ENCODE measurements around the gene BIK.
"Not testable (repeated sequence)": the region's sequence is repeated elsewhere in the genome, so short reads cannot be mapped to it uniquely, and the experiment has no call there.

Gene BIK, protein sequence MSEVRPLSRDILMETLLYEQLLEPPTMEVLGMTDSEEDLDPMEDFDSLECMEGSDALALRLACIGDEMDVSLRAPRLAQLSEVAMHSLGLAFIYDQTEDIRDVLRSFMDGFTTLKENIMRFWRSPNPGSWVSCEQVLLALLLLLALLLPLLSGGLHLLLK

DNA sequence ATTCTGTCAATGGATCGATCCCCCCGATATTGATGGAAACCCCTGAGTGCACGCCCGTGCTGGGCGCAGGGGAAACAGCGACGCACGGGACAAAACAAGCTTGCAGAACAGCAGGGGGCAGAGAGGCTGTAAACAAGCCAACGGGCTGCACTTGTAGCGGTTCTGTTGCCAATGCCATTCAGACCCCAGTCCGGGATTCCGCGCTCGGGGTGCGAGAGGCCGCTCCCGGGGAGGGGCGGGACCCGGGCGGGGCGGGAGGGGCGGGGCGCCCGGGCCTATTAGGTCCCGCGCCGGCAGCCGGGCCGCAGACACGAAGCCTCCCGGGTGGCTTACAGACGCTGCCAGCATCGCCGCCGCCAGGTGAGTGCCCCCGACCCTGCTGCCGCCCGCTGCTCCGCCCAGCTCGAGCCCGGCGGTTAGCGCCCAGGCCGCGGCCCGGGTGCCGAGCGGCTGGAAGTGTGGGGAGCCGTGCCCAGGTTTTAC is at the start of gene BIK:
Gene BIK (plus strand): TSS at position 307 of the 483 bp plus-strand sequence. CDS start 13,273 bp downstream, outside the sequence.
- peak; percentile 29 for DNase-seq

DNA sequence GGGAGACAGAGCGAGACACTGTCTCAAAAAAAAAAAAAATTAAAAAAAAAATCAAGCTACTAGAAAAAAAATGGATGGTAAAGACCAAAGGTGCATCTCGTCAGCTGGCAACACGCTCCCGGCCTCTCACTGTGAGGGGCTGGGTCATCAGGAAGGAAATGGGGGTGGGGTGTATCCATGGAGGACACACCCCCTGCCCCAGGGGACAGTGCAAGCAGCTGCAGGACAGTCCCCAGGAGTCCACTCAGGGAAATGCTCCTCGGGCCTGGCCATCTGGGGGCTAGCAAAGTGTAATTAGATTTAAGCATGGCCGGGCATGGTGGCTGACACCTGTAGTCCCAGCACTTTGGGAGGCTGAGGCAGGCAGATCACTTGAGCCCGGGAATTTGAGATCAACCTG is 44.4 kb upstream of the BIK start:
- DNase-seq: no peak

DNA sequence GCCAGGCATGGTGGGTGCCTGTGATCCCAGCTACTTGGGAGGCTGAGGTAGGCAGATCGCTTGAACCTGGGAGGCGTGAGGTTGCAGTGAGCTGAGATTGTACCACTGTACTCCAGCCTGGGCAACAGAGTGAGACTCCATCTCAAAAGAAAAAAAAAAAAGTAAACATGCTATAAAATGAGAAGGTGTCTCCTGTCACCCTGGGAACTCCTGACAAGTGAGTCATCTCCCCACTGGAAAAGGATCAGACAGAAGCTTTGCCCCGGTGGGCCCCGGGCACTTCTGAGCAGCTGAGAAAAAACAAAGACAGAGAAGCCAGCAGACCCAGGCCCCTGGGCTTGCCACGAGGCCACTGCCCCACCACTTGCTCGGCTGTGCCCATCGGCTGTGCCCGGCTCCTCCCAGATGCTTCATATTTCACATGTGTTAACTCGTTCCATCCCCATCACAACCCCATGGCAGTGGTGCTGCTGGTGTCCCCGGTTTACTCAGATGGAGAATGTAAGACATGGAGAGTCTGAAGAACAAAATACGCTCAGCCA is 43.6 kb upstream of the BIK start:
- DNase-seq: no peak

DNA sequence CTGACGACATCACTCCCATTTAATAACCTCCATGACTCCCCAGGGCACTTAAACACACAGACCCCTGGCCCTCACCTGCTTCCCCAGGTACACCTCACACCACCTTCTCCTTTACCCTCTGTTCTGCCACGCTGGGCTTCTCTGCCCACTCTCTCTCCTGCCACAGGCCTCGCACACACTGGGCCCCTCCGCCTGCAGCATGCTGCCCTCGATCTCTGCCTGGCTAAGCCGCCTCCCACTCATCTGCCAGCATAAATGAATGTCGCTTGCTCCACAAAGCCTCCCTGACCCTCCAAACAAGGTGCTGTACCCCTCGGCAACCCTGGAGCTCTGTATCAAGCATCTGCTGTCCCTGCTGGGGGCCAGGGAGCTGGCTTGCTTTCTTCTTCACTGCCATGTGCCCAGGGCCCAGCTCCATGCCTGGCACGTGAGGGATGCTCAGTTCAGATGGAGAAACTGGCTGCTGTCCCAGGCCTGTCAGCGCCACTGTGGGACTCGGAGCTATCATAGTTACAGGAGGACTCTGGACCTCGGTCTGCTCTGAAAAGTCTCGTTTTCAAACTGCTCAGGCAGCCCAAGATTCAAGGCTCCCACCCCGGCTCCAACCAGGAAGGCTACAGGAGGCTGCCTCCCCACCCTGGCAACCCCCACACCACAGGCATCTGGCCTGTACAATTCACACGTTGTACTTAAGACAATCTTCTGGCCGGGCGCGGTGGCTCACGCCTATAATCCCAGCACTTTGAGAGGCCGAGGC is 33.3 kb upstream of the BIK start:
- DNase-seq: no peak

DNA sequence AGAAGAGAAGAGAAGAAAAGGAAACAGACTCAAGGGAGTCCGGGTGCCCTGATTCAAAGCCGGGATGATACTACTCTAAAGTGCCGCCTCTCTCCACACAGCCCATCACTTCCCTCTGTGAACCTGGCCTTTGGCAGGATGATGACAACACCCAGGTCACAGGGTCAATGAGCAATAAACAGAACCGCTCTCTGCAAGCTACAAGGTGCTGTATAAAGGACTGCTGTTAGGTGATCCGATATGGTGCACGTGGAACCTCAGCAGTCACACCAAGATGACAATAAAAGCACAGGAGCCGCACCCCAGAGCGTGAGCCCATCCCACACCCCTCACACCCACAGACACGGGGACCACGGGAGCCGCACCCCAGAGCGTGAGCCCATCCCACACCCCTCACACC is 32.0 kb upstream of the BIK start:
- no peak for DNase-seq

DNA sequence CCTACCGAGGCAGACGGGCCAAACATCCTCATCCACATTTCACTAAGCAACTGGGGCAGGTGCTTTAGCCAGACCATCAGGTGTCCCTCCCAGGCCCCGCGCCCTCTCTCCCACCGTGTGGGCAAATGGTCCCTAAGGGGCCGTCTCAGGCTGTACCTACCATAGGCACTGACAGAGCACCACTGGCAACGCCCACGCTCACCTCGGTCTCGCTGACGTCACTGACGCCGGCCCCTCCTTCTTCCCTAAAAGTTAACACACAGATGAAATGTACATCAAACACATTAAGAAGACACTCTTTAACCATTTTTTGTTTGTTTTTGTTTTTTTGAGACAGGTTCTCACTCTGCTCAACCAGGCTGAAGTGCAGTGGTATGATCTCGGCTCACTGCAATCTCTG is 30.8 kb upstream of the BIK start:
- DNase-seq: no peak

DNA sequence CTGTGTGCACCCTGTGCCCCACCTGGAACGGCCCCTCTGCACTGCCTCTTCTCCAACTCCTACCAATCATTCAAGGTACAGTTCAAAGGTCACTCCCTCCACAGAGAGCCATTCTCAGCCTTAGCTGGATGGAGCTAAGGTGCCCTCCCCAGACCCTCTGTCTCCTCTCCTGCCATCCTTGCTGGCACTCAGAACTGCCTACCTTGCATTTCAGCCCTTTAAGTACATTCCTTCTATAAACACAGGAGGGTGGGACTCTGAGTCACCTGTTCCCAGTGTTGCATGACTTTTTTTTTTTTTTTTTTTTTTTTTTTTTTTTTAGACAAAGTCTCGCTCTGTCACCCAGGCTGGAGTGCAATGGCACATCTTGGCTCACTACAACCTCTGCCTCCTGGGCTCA is 29.9 kb upstream of the BIK start:
- DNase-seq: no peak

DNA sequence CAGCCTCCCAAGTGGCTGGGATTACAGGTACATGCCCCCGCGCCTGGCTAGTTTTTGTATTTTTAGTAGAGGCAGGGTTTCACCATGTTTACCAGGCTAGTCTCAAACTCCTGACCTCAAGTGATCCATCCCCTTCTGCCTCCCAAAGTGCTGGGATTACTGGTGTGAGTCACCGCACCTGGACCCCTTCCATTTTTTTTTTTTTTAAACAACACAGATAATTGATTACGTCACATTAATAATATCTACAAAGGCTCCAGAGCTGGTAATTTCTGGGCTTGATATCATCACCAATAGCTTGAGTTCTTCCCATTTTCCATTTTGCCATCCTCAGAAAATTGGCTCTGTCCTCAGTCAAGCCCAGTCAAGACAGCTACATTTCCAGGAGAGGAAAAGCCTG is 28.6 kb upstream of the BIK start:
- no peak for DNase-seq

DNA sequence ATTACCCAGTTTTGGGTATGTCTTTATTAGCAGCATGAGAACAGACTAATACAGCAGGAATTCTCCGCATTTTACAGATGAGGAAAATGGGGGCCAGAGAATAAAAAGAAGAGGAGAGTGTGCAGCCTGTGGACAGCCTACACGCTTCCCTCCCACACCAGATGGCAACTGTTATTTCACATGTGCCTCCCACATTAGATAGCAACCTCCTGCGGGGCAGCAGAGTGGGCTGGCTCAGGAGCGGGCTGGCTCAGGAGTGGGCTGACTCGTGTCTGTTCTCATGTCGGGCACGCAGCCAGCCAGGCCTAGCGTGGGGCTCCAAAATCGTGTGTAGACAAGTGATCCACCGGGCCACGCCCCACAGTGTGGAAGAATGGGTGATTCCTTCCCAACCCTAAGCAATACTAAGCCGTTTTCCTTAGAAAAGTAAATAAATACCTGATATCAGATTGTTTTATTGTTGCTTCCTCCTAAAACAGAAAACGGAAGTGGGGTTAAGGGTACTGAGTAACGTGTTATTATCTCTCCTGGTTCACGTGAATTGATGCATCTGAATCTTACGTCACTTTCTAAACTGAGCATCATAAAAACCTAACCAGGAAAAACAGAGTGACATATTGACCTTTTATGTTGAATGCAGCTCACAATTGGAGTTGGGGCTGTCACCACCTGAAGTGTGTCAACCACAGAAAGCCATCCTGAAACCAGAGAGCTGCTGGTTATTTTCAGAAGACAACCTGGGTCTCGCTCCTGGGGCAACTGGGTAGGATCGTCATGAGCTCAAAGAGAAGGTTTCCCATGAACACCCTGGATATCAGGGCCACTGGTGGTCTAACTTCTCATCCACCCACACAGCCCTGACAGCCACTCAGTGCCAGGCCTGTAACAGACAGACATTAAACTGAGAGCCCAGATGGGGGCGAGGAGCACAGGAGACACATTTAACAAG is 24.6 kb upstream of the BIK start:
- no peak for DNase-seq

DNA sequence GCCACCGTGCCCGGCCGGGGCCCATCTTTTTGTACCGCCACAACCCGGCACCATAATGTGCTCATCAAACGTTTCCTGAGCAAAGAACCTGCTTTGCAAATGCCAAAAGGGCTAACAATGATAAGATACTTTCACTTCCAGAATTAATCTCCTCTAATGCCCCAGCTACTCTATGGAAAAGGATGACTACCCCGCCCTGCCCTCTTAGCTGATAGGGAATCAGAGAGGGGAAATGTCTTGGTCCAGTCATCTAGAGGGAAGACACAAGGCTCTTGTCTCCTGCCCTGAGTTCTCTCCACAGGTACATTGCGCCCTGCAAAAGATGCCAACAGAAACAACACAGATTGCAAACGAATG is 21.9 kb upstream of the BIK start:
- DNase-seq: no peak

DNA sequence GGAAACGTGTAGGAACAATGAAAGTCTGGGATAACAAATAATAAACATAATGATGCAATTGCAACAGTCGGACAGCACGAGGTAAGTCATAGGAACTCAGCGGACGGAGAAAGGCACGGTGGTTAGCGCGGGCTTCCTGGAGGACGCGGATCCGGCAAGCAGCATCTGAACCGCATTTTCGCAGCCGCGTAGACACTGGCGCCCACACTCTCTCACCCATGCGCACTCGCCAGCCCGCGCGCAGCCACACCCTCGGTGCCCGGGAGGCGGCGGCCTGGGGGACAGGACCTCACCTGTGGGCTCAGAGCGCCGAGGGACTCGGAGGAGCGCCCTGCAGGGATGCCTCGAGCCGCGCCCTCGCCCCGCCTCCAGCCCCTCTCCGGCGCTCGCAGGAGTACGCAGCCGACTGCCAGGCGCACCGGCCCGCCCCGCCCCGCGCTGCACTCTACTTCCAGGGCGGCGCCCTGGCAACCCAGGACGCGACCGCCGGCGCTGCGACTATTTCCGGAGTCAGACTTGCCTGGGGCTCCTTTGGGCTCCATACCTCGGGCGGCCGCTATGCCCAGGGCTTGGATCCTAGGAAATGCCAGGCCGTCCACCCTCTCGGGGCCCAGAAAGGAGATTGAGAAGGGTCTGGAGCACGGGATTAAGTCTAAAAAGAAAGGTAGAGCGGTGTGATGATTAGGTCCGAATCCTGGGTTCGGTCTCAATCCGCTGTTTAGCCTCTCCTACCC is 21.4 kb upstream of the BIK start, which contains the start of gene TTLL1:
Gene TTLL1 (minus strand): TSS at position 408 of the 734 bp plus-strand sequence. CDS start 13,805 bp downstream, outside the sequence.
- peak; percentile 83 for DNase-seq

DNA sequence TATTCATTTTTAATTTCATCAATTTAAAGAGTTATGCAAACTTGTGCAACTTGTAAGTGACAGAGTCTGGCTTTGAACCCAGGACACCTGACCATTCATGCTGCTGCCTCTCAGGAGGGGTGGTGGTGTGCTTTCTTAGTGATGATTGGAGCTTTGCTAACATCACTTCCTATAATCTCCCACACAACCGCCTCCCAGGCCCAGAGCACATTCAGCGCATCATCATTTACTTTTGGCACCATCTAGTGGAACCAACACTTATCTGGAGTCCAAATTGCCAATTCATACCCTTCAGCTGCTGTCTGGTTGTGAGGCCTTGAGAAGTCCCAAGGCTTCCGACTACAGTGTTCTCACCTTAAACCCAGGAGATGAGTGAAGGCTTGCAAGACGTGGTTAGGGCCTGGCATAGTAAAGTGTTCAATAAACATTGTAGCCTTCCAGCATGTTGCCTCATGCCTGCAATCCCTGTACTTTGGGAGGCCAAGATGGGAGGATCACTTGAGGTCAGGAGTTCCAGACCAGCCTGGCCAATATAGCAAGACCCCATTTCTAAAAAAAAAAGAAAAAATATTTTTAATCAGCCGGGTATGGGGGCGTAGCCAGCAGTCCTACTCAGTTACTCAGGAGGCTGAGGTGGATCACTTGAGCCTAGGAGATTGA is 20.3 kb upstream of the BIK start:
- DNase-seq: peak; percentile 5

DNA sequence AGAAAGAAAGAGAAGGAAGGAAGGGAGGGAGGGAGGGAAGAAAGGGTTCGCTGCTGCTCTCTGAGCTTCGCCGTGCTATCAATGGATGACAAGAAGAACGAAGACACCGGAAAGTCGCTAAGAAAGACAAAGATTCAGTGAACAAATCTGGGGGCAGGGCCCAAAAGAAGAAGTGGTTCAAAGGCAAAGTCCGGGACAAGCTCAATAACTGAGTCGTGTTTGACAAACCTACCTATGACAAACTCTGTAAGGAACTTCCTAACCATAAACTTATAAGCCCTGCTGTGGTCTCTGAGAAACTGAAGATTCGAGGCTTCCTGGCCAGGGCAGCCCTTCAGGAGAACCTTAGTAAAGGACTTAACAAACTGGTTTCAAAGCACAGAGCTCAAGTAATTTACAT is 18.5 kb upstream of the BIK start:
- DNase-seq: no peak

DNA sequence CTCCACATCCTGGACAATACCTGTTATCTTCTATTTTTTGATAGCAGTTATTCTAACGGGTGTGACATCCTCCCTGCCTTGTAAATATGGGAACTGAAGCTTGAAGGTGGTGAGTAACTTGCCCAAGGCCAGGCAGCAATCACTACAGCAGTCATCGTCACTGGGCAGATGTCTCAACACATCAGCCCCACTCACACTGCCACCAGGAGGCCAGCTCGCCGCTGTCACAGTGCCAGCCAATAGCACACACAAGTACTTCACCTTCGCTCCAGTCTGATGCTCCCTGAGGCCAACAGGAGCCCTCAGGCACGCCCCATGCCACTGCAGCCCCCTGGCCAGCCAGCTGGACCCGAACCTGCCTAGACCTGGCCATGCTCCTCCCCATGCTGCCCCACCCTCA is 16.5 kb upstream of the BIK start:
- DNase-seq: no peak

DNA sequence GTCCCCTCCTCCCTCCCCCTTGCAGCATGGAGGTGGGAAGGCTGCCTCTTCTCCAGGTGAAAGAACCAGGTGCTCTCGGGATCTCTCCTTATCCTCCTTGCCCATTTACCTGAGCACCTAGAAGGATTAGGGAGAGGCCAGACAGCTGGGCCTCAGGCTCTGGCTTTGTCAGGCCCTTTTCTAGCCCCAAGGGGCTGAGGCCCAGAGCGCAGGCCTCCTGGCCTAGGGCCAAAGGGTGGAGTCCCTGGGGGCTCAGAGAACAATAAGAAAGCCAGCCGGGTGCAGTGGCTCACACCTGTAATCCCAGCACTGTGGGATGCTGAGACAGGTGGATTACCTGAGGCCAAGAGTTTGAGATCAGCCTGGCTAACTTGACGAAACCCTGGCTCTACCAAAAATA is 16.0 kb upstream of the BIK start:
- DNase-seq: no peak

DNA sequence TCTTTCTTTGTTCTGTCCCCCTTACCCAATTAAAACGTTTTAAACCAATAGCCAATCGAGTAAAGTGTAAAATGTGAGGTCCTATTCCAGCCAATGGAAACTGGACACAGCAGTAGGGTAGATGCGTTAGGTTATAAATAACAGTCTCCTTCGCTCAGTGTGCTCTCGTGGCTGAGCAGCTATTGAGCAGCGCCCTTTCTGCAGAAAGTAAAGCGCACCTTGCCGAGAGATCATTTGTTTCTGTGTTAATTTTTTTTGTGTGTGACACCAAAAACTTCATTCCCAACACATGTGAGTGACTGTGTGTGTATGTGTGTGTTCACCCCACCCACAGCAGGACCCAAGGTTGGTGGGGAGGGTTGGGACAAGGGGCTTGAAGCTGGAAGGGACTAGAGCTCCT is 14.1 kb upstream of the BIK start:
- no peak for DNase-seq

DNA sequence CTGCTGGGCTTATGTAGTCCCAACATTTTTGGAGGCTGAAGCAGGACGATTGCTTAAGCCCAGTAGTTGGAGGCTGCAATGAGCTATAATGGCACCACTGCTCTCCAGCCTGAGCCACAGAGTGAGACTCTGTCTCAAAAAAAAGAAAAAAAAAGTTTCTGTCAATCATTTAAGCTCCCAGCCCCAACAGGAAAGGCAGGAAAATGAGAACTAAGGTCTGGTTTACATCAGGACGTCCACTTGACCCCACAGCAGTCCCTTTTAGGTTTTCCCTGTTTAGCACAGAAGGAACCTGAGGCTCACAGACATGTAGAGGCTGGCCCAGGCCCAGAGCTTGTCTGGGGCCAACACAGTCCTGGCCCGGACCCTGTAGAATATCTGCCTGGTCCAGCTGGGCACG is 12.2 kb upstream of the BIK start:
- DNase-seq: no peak

DNA sequence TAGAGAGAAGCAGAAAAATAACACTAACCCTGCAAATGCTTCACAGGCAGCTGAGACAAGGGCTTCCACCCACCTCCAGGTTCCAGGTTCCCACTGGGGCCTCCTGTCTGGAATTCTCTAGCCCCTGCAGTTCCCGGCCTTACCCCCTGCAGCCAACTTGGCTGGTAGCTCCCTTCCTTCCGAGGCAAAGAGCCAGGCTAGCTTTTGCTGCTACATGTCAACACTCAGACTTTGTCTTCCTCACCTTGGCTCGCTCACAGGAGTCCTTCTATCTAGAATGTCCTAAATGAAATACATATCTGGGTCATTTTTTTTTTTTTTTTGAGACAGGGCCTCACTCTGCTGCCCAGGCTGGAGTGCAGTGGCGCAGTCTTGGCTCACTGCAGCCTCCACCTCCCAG is 11.5 kb upstream of the BIK start:
- no peak for DNase-seq

DNA sequence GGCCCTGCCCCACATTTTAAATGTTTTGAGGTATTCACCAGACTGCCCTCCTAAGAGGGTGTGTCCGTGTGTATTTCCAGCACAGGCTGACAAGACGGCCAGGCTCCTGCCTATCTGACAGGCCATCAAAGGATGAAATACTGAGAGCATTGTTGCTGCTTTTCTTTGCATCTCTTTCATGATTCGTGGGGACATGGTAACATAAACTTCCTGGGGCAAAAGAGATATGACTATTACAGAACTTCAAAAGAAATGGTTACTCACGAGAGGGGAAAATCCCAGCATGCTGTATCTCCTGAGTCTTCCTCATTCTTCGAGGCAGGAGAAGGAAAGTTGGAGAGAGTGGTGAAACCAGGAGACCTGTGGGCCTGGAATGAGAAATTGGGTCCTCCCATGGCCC is 10.3 kb upstream of the BIK start:
- DNase-seq: no peak

DNA sequence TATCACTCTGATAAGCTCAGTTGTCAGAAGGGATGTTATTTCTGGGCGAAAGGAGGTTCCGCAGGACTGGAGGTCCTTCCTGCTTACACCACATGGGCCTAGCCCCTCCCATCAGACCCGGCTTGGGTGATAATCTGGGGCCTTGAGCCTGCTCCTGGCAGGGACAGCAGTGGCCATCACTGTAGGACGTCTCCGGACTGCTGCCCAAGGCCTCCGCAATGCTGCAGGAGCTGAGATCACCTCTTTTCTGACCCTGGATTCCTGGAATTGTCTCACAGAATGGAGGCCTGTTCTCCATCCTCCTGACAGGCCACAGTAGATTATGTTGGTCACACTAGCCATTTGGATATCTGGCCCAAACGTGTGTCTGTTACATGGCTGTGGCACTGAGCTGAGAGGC is 9.2 kb upstream of the BIK start:
- DNase-seq: no peak

DNA sequence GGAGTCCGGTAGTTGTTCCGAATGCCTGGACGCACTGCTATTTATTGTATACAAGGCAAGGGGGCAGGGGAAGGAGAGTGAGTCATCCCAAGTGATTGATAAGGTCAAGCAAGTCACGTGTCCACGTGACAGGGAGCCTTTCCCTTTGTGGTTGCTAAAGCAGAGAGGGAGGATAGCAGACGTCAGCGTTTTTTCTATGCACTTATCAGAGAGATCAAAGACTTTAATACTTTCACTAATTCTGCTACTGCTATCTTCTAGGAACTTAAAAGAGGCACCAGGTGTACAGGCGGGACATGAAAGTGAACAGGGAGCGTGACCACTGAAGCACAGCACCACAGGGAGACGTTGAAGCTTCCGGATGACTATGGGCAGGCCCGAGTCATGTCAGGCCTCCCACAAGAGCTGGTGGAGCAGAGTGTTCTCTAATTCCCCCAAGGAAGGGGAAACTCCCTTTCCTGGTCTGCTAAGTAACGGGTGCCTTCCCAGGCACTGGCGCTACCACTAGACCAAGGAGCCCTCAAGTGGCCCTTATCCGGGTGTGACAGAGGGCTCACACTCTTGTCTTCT is 6.4 kb upstream of the BIK start:
- DNase-seq: peak; percentile 17

DNA sequence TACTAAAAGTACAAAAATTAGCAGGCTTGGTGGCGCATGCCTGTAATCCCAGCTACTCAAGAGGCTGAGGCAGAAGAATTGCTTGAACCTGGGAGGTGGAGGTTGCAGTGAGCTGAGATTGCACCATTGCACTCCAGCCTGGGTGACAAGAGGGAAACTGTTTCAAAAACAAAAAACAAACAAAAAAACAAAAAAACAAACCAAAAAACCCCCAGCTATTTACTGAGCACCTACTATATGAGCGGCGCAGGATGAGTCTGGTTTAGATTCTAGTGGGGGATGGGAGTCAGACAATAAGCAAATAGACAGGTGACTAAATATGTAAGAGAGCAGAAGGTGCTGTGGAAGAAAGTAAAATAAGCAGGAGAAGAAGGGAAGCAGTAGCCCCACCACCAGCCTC is 5.6 kb upstream of the BIK start:
- DNase-seq: not testable (repeated sequence)
